ENCODE results near the gene RECQL5. TPM values are rescaled to one million over a fixed set of nuclear protein-coding genes. Genes with fewer than 3 reads are reported as not detected.

The RECQL5 gene
- total RNA-seq (2021; fragmentation: NEBNext Ultra II Directional; extraction: Animal tissue kit (Norgen Biotek cat#: 25700)) = 10 to 100 TPM; 18.7 to 22.6 (median 21.2) TPM
- long read RNA-seq, partial matches to known transcripts = 2 of 7 reads
- long read RNA-seq, other reads (novel, unspliced or antisense) = 2 of 7 reads

DNA sequence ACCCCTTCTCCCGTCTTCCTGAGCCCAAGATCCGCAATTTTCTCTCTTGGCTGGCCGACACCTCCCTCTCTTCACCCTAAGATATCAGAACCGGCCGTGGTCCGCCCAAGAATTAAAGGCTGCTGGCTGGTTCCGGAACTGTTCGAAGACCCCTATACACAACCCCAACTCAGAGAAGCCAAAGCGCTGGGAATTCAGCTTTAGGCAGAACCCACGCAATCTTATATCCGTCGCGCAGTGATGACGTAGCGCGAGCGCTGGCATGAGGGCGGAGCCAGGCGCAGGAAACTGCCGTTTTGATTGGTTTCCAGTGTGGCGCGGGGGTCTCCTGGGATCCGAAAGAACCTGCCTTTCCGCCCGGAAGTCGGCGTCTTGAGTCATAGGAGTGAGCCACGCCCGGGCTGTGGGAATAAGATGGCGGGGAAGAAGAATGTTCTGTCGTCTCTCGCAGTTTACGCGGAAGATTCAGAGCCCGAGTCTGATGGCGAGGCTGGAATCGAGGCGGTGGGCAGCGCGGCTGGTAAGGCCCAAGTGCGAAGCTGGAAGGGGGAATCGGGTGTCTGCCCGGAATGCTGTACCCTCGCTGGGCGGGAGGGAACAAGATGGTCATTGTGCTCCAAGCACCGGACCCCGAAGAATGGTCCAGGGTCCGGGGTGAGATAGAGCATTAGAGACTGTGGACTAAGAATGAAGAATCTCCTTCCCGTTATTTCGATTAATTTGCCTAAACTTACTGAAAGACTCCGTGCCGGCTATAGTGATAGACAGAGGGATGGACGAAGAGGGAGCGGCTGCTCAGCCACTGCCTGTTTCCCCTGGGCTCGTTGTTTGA lies at the start of gene RECQL5, which contains the start of gene SAP30BP:
TSS of gene RECQL5 (minus strand) at position 196 of the 832 bp plus-strand sequence. CDS start 597 bp downstream, outside the sequence.
TSS of gene SAP30BP (plus strand) at position 380 of the 832 bp plus-strand sequence. CDS start at position 415, 35 bp downstream.
- Mint-ChIP-seq H3K9me3 (no peaks in the 10 kb centered on the region), H3K4me1 (ENCODE audit: low read depth) (peaks cover 25% of the 10 kb centered on the region), H3K36me3 (ENCODE audit: low read depth) (peaks cover 24% of the 10 kb centered on the region), H3K4me3 (no peak within 1 kb of the TSS), H3K27me3 (ENCODE audit: insufficient read depth) (no peaks in the 10 kb centered on the region), H3K27ac (peak within 1 kb of the TSS; percentile 74)
- TF ChIP-seq, protein P1, sequence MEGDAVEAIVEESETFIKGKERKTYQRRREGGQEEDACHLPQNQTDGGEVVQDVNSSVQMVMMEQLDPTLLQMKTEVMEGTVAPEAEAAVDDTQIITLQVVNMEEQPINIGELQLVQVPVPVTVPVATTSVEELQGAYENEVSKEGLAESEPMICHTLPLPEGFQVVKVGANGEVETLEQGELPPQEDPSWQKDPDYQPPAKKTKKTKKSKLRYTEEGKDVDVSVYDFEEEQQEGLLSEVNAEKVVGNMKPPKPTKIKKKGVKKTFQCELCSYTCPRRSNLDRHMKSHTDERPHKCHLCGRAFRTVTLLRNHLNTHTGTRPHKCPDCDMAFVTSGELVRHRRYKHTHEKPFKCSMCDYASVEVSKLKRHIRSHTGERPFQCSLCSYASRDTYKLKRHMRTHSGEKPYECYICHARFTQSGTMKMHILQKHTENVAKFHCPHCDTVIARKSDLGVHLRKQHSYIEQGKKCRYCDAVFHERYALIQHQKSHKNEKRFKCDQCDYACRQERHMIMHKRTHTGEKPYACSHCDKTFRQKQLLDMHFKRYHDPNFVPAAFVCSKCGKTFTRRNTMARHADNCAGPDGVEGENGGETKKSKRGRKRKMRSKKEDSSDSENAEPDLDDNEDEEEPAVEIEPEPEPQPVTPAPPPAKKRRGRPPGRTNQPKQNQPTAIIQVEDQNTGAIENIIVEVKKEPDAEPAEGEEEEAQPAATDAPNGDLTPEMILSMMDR (IDR thresholded peaks at IDR 0.05) = no peak
- peak; percentile 97 for DNase-seq

DNA sequence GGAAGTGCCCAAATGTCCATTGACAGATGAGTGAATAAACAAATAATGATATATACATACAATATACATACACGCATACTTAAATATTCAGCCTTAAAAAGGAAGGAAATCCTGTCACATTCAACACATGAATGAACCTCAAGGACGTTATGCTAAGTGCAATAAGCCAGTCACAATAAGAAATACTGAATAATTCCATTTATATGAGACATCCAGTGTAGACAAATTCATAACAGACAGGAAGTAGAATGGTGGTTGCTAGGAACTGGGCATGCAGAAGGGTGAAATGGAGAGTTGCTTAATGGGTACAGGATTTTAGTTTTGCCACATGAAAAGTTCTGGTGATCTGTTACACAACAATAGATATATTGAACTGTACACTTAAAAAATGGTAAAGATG lies 45.5 kb upstream of the RECQL5 start:
- TF ChIP-seq, protein P1 (IDR thresholded peaks at IDR 0.05) = no peak
- no peak overlapping the region for H3K4me3 Mint-ChIP-seq
- H3K27me3 Mint-ChIP-seq (ENCODE audit: insufficient read depth) = peaks cover 10% of the 10 kb centered on the region
- peaks cover 12% of the 10 kb centered on the region for H3K36me3 Mint-ChIP-seq (ENCODE audit: low read depth)
- peaks cover 7% of the 10 kb centered on the region for H3K4me1 Mint-ChIP-seq (ENCODE audit: low read depth)
- H3K27ac Mint-ChIP-seq = no peak overlapping the region
- no peaks in the 10 kb centered on the region for H3K9me3 Mint-ChIP-seq
- no peak for DNase-seq

DNA sequence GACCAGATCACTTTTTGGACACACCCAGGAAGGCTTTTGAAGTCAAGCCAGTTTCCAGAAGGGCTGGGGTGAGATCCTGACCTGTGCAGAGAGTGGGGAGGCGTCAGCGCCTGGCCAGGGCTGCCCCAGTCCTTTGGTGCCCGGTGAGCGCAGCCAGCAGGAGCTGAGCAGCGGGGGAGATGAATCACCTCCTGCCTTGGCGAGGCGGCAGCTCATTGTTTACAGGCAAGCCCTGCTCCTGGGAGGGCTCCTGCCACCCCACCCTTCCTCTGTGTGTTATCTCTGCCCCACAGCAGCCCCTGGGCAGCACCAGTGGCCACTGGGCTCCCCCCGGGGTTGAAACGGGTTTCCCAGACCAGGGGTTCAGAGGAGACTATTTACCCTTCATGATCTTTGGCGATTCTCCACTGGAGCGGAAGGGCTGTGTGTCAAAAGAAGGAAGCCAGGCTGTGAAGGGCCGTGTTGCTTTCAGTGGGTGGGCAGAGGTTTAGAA lies 40.2 kb upstream of the RECQL5 start:
- peak; percentile 36 for DNase-seq
- Mint-ChIP-seq H3K27me3 (ENCODE audit: insufficient read depth) (peaks cover 6% of the 10 kb centered on the region), H3K27ac (peak overlapping the region; percentile 50), H3K4me1 (ENCODE audit: low read depth) (peaks cover 16% of the 10 kb centered on the region), H3K9me3 (no peaks in the 10 kb centered on the region), H3K36me3 (ENCODE audit: low read depth) (peaks cover 43% of the 10 kb centered on the region), H3K4me3 (no peak overlapping the region; the same call in 1 of the 2 replicates)
- TF ChIP-seq, protein P1 (IDR thresholded peaks at IDR 0.05) = no peak

DNA sequence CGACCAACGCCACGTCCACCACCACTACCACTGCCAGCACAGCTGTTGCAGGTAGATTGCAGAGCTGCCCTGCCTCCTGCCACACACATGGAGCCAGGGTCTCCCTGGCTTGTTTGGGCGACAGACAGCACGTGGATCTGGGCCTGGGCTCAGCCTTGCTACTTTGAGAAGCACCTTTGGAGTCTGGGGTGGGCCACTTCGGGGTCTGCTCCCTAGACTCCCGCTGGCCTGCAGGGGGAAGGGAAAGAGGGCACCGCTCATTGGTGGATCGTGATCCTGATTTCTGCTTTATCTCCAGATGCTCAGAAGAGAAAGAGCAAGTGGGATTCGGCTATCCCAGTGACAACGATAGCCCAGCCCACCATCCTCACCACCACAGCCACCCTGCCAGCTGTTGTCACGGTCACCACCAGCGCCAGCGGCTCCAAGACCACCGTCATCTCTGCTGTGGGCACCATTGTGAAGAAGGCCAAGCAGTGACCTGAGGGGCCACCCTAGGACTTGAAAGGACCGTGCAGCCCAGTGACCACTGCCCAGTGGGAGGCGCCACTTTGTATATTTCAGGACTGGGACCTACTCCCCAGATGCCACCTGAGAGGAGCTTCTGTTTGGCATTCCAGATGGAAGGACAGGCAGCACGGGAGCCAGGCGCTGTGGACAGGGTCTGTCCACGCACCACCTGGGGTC lies 39.2 kb upstream of the RECQL5 start:
- TF ChIP-seq, protein P1 (IDR thresholded peaks at IDR 0.05) = peak; percentile 30; the same call in 1 of the 2 replicates
- Mint-ChIP-seq H3K36me3 (ENCODE audit: low read depth) (peaks cover 51% of the 10 kb centered on the region), H3K9me3 (no peaks in the 10 kb centered on the region), H3K27me3 (ENCODE audit: insufficient read depth) (peaks cover 6% of the 10 kb centered on the region), H3K27ac (no peak overlapping the region), H3K4me1 (ENCODE audit: low read depth) (peaks cover 23% of the 10 kb centered on the region), H3K4me3 (no peak overlapping the region)
- DNase-seq = no peak

Data from HFFc6 (cell line).